GM12874 (cell line): Measurements from ENCODE around the gene RHOU.

Experiments
- CTCF ChIP-seq: IDR thresholded peaks from 2 replicates; pipeline ENCODE4 v1.5.1; 2011; ENCODE audit warnings: low read depth, mild to moderate bottlenecking, control low read depth, low read length, moderate library complexity; ENCODE audit not compliant: insufficient read depth

Gene RHOU

GRCh38 chr1:228792601-228793000 lies 57.3 kb downstream of the RHOU start:
- TF ChIP-seq CTCF: no peak

GRCh38 chr1:228793032-228793431 lies 57.8 kb downstream of the RHOU start:
- TF ChIP-seq CTCF: no peak

- no peak for TF ChIP-seq CTCF
Measured at GRCh38 chr1:228794173-228794572, 58.9 kb downstream of the RHOU start.

GRCh38 chr1:228794810-228795209 lies 59.5 kb downstream of the RHOU start:
- TF ChIP-seq CTCF: no peak

GRCh38 chr1:228795596-228795995 lies 60.3 kb downstream of the RHOU start:
- no peak for TF ChIP-seq CTCF
